Stimulated activated CD8-positive, alpha-beta memory T cell treated with anti-CD3 and anti-CD28 coated beads, Interleukin-7, amount 100 ng/mL, for 48 hours (primary cell): ENCODE data around the gene MYH6.
A peak's percentile ranks its signal among the peaks of the same experiment; 100 is the strongest.

Experiments used
- DNase-seq, 2 donors: peaks; one replicate each; pipeline ENCODE4 v3.0.0-alpha.2; 2020; ENCODE audit warnings: low read depth in 1 of 2; ENCODE audit errors: extremely low read depth in 1 of 2

The MYH6 gene

GRCh38 chr14:23359722-23360447 lies 48.2 kb downstream of the MYH6 start:
- DNase-seq, result no peak

GRCh38 chr14:23359167-23359626 lies 48.9 kb downstream of the MYH6 start:
- no peak for DNase-seq

- no peak for DNase-seq
Measured at GRCh38 chr14:23358553-23359166, 49.4 kb downstream of the MYH6 start.

- no peak for DNase-seq
Measured at GRCh38 chr14:23358042-23358441, 50.0 kb downstream of the MYH6 start.

- DNase-seq, result no peak
Measured at GRCh38 chr14:23357261-23357660, 50.8 kb downstream of the MYH6 start.

- DNase-seq, result no peak
Measured at GRCh38 chr14:23356662-23357061, 51.4 kb downstream of the MYH6 start.

- no peak for DNase-seq
Measured at GRCh38 chr14:23355871-23356435, 52.1 kb downstream of the MYH6 start.

- no peak for DNase-seq
Measured at GRCh38 chr14:23354990-23355389, 53.1 kb downstream of the MYH6 start.

- DNase-seq, result no peak
Measured at GRCh38 chr14:23353433-23353780, 54.7 kb downstream of the MYH6 start.

GRCh38 chr14:23352506-23353432 lies 55.3 kb downstream of the MYH6 start, which contains the start of gene SLC22A17:
TSS of gene SLC22A17 (minus strand) at chr14:23352887.
- DNase-seq, result peak in 1 of 2 donors; percentile 20

GRCh38 chr14:23351681-23352505 lies 56.2 kb downstream of the MYH6 start:
- DNase-seq, result no peak

GRCh38 chr14:23349156-23349845 lies 58.8 kb downstream of the MYH6 start:
- no peak for DNase-seq

GRCh38 chr14:23348297-23348655 lies 59.8 kb downstream of the MYH6 start:
- no peak for DNase-seq

GRCh38 chr14:23347406-23348296 lies 60.4 kb downstream of the MYH6 start:
- no peak for DNase-seq

- DNase-seq, result no peak
Measured at GRCh38 chr14:23346693-23347405, 61.2 kb downstream of the MYH6 start.

GRCh38 chr14:23345987-23346692 lies 61.9 kb downstream of the MYH6 start:
- no peak for DNase-seq

- DNase-seq, result no peak
Measured at GRCh38 chr14:23344481-23344880, 63.6 kb downstream of the MYH6 start.
